ENCODE data around the gene CD80. TPM values are rescaled to one million over a fixed set of nuclear protein-coding genes. Genes with fewer than 3 reads are reported as not detected.

The CD80 gene
- total RNA-seq, 1 donor from 2014 or later, result not detected

DNA sequence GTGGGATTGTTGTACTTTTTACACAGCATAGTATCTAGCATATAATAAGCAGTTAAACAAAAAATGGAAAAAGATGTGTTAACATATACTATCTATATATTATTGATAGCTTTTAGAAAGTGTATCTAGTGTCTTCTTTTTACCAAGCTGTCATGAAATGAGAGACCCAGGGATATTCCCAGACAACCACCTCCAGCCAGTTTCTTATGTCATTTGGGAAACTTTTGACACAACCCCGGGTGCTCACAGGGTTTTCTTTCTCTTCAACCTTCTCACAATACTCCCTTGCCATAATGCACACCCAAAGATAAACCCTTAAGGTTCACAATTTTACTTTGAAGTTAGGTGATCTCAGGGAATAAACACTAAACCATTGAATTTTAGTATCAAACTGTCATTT lies 33.4 kb upstream of the CD80 start:
- no peak for TF ChIP-seq CTCF (conservative IDR thresholded peaks at IDR 0.05; ENCODE audit: low read depth, low read length)
- no peak for DNase-seq (ENCODE audit: low read depth)

GRCh38 chr3:119590706-119591105 lies 31.3 kb upstream of the CD80 start:
- H3K4me3 ChIP-seq (ENCODE audit: low read depth, low read length), result no peak overlapping the region
- DNase-seq (ENCODE audit: low read depth), result no peak
- no peak for TF ChIP-seq CTCF (conservative IDR thresholded peaks at IDR 0.05; ENCODE audit: low read depth, low read length)

More for the DNA sequence above, 33.4 kb upstream of the CD80 start:
- H3K4me3 ChIP-seq (ENCODE audit: low read depth, low read length), result no peak overlapping the region

- no peak for DNase-seq (ENCODE audit: low read depth)
- H3K4me3 ChIP-seq (ENCODE audit: low read depth, low read length), result no peak overlapping the region
- no peak for TF ChIP-seq CTCF (conservative IDR thresholded peaks at IDR 0.05; ENCODE audit: low read depth, low read length)
Observed at GRCh38 chr3:119589102-119589773, 29.8 kb upstream of the CD80 start.

DNA sequence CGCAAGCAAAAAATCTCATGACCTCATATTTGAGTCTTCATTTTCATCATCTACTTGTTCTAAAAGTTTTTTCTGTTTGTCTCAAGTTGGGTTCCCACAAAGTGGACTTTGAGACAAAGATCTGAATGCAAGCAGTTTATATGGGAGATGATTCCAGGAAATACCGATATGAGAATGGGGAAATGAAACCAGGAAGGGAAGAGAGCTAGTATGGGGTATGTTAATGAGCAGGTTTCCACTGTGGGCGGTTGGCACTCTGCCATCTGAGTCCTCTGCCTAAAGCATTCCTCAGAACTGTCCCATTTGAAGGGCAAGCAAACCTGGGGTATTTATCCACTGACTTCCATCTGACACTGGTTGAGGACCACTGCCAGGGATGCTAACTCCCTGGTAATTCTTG lies 28.7 kb upstream of the CD80 start:
- no peak for DNase-seq (ENCODE audit: low read depth)
- no peak for TF ChIP-seq CTCF (conservative IDR thresholded peaks at IDR 0.05; ENCODE audit: low read depth, low read length)
- no peak overlapping the region for H3K4me3 ChIP-seq (ENCODE audit: low read depth, low read length)

GRCh38 chr3:119586733-119587172 lies 27.3 kb upstream of the CD80 start:
- no peak for DNase-seq (ENCODE audit: low read depth)
- no peak for TF ChIP-seq CTCF (conservative IDR thresholded peaks at IDR 0.05; ENCODE audit: low read depth, low read length)

DNA sequence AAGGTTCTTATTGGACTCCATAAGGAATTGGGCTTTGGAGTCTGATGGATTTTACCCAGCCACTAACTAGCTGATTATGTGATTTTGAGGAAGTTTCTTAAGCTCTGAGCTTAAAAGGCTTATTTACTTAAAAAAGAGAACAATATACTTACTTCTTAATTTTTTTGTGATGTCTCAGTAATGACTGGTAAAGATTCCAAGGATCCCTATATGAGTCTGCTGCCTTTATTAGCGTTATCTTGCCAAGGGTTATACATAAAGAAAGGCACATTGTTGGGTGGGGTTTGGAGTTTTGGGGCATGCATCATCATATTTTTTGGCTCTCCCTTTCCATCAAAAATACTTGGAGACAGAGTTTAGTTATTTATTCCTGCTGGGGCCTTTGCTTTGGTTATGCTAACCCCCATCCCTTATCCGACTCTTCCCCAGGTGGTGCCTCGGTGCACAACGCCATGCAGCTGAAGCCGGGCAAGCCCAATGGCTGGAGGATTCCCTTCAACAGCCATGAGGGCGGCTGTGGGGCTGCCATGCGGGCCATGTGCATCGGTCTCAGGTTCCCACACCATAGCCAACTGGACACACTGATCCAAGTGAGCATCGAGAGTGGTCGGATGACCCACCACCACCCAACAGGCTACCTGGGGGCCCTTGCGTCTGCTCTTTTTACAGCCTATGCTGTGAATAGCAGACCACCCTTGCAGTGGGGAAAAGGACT lies 26.6 kb upstream of the CD80 start:
- TF ChIP-seq CTCF (conservative IDR thresholded peaks at IDR 0.05; ENCODE audit: low read depth, low read length), result no peak
- no peak overlapping the region for H3K4me3 ChIP-seq (ENCODE audit: low read depth, low read length)
- no peak for DNase-seq (ENCODE audit: low read depth)

More at GRCh38 chr3:119586733-119587172, 27.3 kb upstream of the CD80 start:
- no peak overlapping the region for H3K4me3 ChIP-seq (ENCODE audit: low read depth, low read length)
